Upper lobe of left lung (tissue), 6 donors: ENCODE measurements around the gene CNPY1. TPM values are rescaled to one million over a fixed set of nuclear protein-coding genes. Genes with fewer than 3 reads are reported as not detected.

Experiments used
- ATAC-seq, 2 donors: fragments of 200-7000 bp; cut with Tn5 transposase; one replicate each; pipeline ENCODE4 v1.9.1; 2022; ENCODE audit warnings: mild to moderate bottlenecking in 2 of 2, moderate library complexity in 2 of 2; ENCODE audit not compliant: low FRiP score in 2 of 2
- DNase-seq, 2 donors: peaks; one replicate each; pipeline ENCODE4 v3.0.0-alpha.2; 2019 to 2020
- H3K27ac ChIP-seq, 4 donors: fragments of 200-600 bp; sonication (generic); one replicate each; pipeline ENCODE4 v1.5.1; 2016 to 2019
- H3K27me3 ChIP-seq, 4 donors: fragments of 200-600 bp; sonication (generic); one replicate each; pipeline ENCODE4 v1.5.1; 2017 to 2019
- H3K36me3 ChIP-seq, 4 donors: fragments of 200-600 bp; sonication (generic); one replicate each; pipeline ENCODE4 v1.5.1; 2016 to 2019
- H3K4me1 ChIP-seq, 4 donors: fragments of 200-600 bp; sonication (generic); one replicate each; pipeline ENCODE4 v1.5.1; 2018 to 2019
- H3K4me3 ChIP-seq, 4 donors: fragments of 200-600 bp; sonication (generic); one replicate each; pipeline ENCODE4 v1.5.1; 2017 to 2019; ENCODE audit warnings: mild to moderate bottlenecking in 2 of 4, moderate library complexity in 1 of 4
- H3K9me3 ChIP-seq, 4 donors: fragments of 200-600 bp; sonication (generic); one replicate each; pipeline ENCODE4 v1.5.1; 2018 to 2019
- EP300 ChIP-seq, 4 donors: sonication (generic); formaldehyde crosslinking; IDR thresholded peaks; one replicate each; pipeline ENCODE4 v1.5.1; 2017; ENCODE audit warnings: antibody characterized with exemption in 4 of 4, control low read depth in 2 of 4
- POLR2A ChIP-seq, 4 donors: fragments of 450-650 bp; IDR thresholded peaks; one replicate each; pipeline ENCODE4 v1.5.1; 2016 to 2017; ENCODE audit warnings: antibody characterized with exemption in 4 of 4, mild to moderate bottlenecking in 2 of 4
- POLR2AphosphoS5 ChIP-seq, 2 donors: sonication (generic); formaldehyde crosslinking; IDR thresholded peaks; one replicate each; pipeline ENCODE4 v1.5.1; 2017; ENCODE audit warnings: antibody characterized with exemption in 2 of 2
- WGBS, 2 donors: methylation state at CpG; one replicate each; pipeline ENCODE4 v1.1.5; 2017 to 2018; 5-methylcytosine and 5-hydroxymethylcytosine counted together
- total RNA-seq, 6 donors: library from RNA; depleted of rRNA in 4 of 6; stranded (reverse); fragments of >200 nt in 4 of 6; gene quantifications; one replicate each; pipeline versions ENCODE4 v1.1.0 to v1.2.1, GENCODE V29; 2016 to 2021
- TF ChIP-seq, protein P1 (sequence below), 6 experiments: fragments of 450-650 bp in 4 of 6; fragments of 200-600 bp in 2 of 6; sonication (generic) in 2 of 6; IDR thresholded peaks; one replicate each; pipeline ENCODE4 v1.5.1; 2016 to 2019; ENCODE audit warnings: antibody characterized with exemption in 6 of 6
- donor health status: DM: no; HTN: no; CAD: no; lungs with moderate emphysema.
- donor health status: DM: no; HTN: yes; CAD: no; lungs with severe emphysema.

The CNPY1 gene
- total RNA-seq, 6 donors from 2014 or later, result not detected

- no peak for ATAC-seq
- peaks cover 0 to 7% (median 0%) of the 10 kb centered on the region in 4 donors for H3K4me1 ChIP-seq
- WGBS, 2 donors, result 85 to 87% methylated on average over 13 of the region's 13 CpGs
- H3K27ac ChIP-seq, result no peak overlapping the region
- H3K4me3 ChIP-seq, result no peak overlapping the region
- no peak for DNase-seq
- H3K27me3 ChIP-seq, result no peaks in the 10 kb centered on the region
- no peaks in the 10 kb centered on the region for H3K9me3 ChIP-seq
- no peaks in the 10 kb centered on the region for H3K36me3 ChIP-seq
- TF ChIP-seq, protein P1, sequence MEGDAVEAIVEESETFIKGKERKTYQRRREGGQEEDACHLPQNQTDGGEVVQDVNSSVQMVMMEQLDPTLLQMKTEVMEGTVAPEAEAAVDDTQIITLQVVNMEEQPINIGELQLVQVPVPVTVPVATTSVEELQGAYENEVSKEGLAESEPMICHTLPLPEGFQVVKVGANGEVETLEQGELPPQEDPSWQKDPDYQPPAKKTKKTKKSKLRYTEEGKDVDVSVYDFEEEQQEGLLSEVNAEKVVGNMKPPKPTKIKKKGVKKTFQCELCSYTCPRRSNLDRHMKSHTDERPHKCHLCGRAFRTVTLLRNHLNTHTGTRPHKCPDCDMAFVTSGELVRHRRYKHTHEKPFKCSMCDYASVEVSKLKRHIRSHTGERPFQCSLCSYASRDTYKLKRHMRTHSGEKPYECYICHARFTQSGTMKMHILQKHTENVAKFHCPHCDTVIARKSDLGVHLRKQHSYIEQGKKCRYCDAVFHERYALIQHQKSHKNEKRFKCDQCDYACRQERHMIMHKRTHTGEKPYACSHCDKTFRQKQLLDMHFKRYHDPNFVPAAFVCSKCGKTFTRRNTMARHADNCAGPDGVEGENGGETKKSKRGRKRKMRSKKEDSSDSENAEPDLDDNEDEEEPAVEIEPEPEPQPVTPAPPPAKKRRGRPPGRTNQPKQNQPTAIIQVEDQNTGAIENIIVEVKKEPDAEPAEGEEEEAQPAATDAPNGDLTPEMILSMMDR (IDR thresholded peaks at IDR 0.05), result no peak
- no peak for TF ChIP-seq POLR2A (IDR thresholded peaks at IDR 0.05)
- no peak for TF ChIP-seq POLR2AphosphoS5 (IDR thresholded peaks at IDR 0.05)
- no peak for TF ChIP-seq EP300 (IDR thresholded peaks at IDR 0.05)
Measured at GRCh38 chr7:155579565-155579964, 33.2 kb upstream of the CNPY1 start.

- H3K4me3 ChIP-seq, result no peak overlapping the region
- no peak for TF ChIP-seq EP300 (IDR thresholded peaks at IDR 0.05)
- no peak for TF ChIP-seq POLR2A (IDR thresholded peaks at IDR 0.05)
- TF ChIP-seq, protein P1 (IDR thresholded peaks at IDR 0.05), result no peak
- no peak for TF ChIP-seq POLR2AphosphoS5 (IDR thresholded peaks at IDR 0.05)
- 86 to 95% methylated on average over 4 to 13 of the region's 13 CpGs for WGBS, 2 donors
- DNase-seq (peak in 1 of 2 donors; percentile 65), ATAC-seq (no peak)
- H3K9me3 ChIP-seq, result no peaks in the 10 kb centered on the region
- H3K36me3 ChIP-seq, result no peaks in the 10 kb centered on the region
- no peaks in the 10 kb centered on the region for H3K27me3 ChIP-seq
- H3K27ac ChIP-seq, result no peak overlapping the region
- H3K4me1 ChIP-seq, result peaks cover 0 to 6% (median 0%) of the 10 kb centered on the region in 4 donors
Measured at GRCh38 chr7:155578016-155578415, 31.7 kb upstream of the CNPY1 start.

- no peaks in the 10 kb centered on the region for H3K36me3 ChIP-seq
- TF ChIP-seq EP300 (IDR thresholded peaks at IDR 0.05) (no peak), POLR2AphosphoS5 (IDR thresholded peaks at IDR 0.05) (no peak), POLR2A (IDR thresholded peaks at IDR 0.05) (no peak)
- TF ChIP-seq, protein P1 (IDR thresholded peaks at IDR 0.05), result no peak
- H3K4me3 ChIP-seq, result no peak overlapping the region
- WGBS, 2 donors, result 82 to 83% methylated on average over 2 to 16 of the region's 16 CpGs
- ATAC-seq (no peak), DNase-seq (no peak)
- H3K27me3 ChIP-seq, result no peaks in the 10 kb centered on the region
- H3K27ac ChIP-seq, result no peak overlapping the region
- peaks cover 0 to 6% (median 0%) of the 10 kb centered on the region in 4 donors for H3K4me1 ChIP-seq
- no peaks in the 10 kb centered on the region for H3K9me3 ChIP-seq
Measured at GRCh38 chr7:155577509-155577905, 31.1 kb upstream of the CNPY1 start.

DNA sequence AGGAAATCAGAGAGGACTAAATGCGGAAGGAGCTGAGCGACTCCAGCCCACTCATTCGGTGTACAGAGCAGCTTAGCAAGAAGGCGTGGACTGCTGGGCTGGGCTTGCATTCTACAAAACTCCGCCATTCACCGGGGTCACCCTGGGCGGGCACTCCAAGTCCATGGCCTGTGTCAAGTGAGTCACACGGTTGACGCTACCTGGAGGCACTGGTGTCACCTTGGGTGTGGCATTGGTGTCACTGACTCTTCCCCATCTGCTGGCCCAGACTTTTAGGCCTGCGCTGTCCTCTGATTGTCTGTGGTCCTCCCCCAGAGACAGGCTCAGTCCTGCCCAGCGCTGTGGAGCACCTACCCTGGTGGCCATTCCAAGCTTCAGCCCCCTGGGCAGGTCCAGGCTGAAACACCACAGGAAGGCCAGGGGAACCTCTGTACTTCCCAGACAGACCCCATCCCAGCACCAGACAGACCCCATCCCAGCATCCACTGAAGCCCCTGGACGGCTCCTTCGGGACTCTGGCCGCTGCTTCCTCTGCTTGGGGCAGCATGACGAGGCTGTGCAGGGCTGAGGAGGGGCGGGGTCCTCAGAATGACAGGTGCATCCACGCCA lies 30.6 kb upstream of the CNPY1 start:
- no peaks in the 10 kb centered on the region for H3K27me3 ChIP-seq
- no peaks in the 10 kb centered on the region for H3K36me3 ChIP-seq
- H3K27ac ChIP-seq, result no peak overlapping the region
- no peaks in the 10 kb centered on the region for H3K9me3 ChIP-seq
- TF ChIP-seq, protein P1 (IDR thresholded peaks at IDR 0.05), result no peak
- TF ChIP-seq POLR2AphosphoS5 (IDR thresholded peaks at IDR 0.05) (no peak), EP300 (IDR thresholded peaks at IDR 0.05) (no peak), POLR2A (IDR thresholded peaks at IDR 0.05) (no peak)
- peak overlapping the region in 2 of 4 donors; percentile 1 to 5 for H3K4me3 ChIP-seq
- DNase-seq (peak in 1 of 2 donors; percentile 52), ATAC-seq (peak; percentile 36 to 72)
- peaks cover 0 to 6% (median 0%) of the 10 kb centered on the region in 4 donors for H3K4me1 ChIP-seq
- 66 to 77% methylated on average over 12 to 17 of the region's 17 CpGs for WGBS, 2 donors

GRCh38 chr7:155576416-155576815 lies 30.1 kb upstream of the CNPY1 start:
- DNase-seq (peak; percentile 64 to 80), ATAC-seq (peak; percentile 38 to 74)
- TF ChIP-seq EP300 (IDR thresholded peaks at IDR 0.05), result no peak
- no peak for TF ChIP-seq POLR2AphosphoS5 (IDR thresholded peaks at IDR 0.05)
- no peak for TF ChIP-seq POLR2A (IDR thresholded peaks at IDR 0.05)
- TF ChIP-seq, protein P1 (IDR thresholded peaks at IDR 0.05), result no peak
- no peak overlapping the region for H3K27ac ChIP-seq
- peaks cover 0 to 6% (median 0%) of the 10 kb centered on the region in 4 donors for H3K4me1 ChIP-seq
- peak overlapping the region in 2 of 4 donors; percentile 1 to 5 for H3K4me3 ChIP-seq
- H3K27me3 ChIP-seq, result no peaks in the 10 kb centered on the region
- H3K36me3 ChIP-seq, result no peaks in the 10 kb centered on the region
- no peaks in the 10 kb centered on the region for H3K9me3 ChIP-seq
- WGBS, 2 donors, result 53 to 70% methylated on average over 19 to 20 of the region's 20 CpGs
